Left ventricle myocardium inferior (tissue), 1 donor: ENCODE results near the gene ZNF615. TPM values are rescaled to one million over a fixed set of nuclear protein-coding genes. Genes with fewer than 3 reads are reported as not detected.
"Not testable (repeated sequence)": the region's sequence is repeated elsewhere in the genome, so short reads cannot be mapped to it uniquely, and the experiment has no call there.

Experiments
- DNase-seq: peaks from one replicate; pipeline ENCODE4 v3.0.0-alpha.2; 2020
- H3K27ac ChIP-seq: fragments of 200-600 bp; replicated peaks from 2 replicates; pipeline ENCODE4 v1.8.0; 2021
- H3K27me3 ChIP-seq: fragments of 200-600 bp; 2 replicates; pipeline ENCODE4 v1.8.0; 2021; ENCODE audit warnings: low read depth
- H3K36me3 ChIP-seq: fragments of 200-600 bp; 2 replicates; pipeline ENCODE4 v1.8.0; 2021
- H3K4me1 ChIP-seq: fragments of 200-600 bp; 2 replicates; pipeline ENCODE4 v1.8.0; 2021
- H3K4me3 ChIP-seq: fragments of 200-600 bp; 2 replicates; pipeline ENCODE4 v1.8.0; 2021; ENCODE audit warnings: mild to moderate bottlenecking, moderate library complexity
- H3K9me3 ChIP-seq: fragments of 200-600 bp; replicated peaks from 2 replicates; pipeline ENCODE4 v1.8.0; 2021
- intact Hi-C: fragments of 100-400 bp; cut with micrococcal nuclease; formaldehyde crosslinking; loops from one replicate; pipeline ENCODE4 v1.11.0; 2022
- total RNA-seq: library from RNA; stranded (reverse); fragmentation: NEBNext Ultra II Directional; extraction: Animal tissue kit (Norgen Biotek cat#: 25700); gene quantifications from one replicate; pipeline ENCODE4 v1.2.1, GENCODE V29; 2021
- TF ChIP-seq, protein P1 (sequence below): fragments of 200-600 bp; IDR thresholded peaks from 2 replicates; pipeline ENCODE4 v1.8.0; 2021; ENCODE audit warnings: antibody characterized with exemption, mild to moderate bottlenecking, borderline replicate concordance
- donor health status: DM: no; HTN: yes; CAD: no; lungs with severe emphysema.

ZNF615 gene
- total RNA-seq, 1 donor from 2014 or later: 11.2 TPM

DNA sequence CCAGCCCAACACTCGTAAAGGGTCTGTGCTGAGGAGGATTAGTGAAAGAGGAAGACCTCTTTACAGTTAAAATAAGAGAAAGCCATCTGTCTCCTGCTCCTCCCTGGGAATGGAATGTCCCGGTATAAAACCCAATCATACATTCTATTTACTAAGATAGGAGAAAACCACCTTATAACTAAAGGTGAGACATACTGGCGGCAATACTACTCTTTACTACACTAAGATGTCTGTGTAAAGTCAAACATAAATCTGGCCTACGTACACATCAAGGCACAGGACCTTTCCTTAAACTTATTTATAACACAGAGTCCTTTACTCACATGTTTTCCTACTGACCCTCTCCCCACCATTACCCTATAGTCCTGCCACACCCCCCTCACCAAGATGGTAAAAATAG lies 24.6 kb downstream of the ZNF615 start:
- DNase-seq: no peak
- peaks cover 78% of the 10 kb centered on the region for H3K9me3 ChIP-seq
- no peaks in the 10 kb centered on the region for H3K27me3 ChIP-seq
- intact Hi-C loops: no loop called here
- TF ChIP-seq, protein P1, sequence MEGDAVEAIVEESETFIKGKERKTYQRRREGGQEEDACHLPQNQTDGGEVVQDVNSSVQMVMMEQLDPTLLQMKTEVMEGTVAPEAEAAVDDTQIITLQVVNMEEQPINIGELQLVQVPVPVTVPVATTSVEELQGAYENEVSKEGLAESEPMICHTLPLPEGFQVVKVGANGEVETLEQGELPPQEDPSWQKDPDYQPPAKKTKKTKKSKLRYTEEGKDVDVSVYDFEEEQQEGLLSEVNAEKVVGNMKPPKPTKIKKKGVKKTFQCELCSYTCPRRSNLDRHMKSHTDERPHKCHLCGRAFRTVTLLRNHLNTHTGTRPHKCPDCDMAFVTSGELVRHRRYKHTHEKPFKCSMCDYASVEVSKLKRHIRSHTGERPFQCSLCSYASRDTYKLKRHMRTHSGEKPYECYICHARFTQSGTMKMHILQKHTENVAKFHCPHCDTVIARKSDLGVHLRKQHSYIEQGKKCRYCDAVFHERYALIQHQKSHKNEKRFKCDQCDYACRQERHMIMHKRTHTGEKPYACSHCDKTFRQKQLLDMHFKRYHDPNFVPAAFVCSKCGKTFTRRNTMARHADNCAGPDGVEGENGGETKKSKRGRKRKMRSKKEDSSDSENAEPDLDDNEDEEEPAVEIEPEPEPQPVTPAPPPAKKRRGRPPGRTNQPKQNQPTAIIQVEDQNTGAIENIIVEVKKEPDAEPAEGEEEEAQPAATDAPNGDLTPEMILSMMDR: no peak
- peak overlapping the region; percentile 28 for H3K27ac ChIP-seq
- H3K4me1 ChIP-seq: peaks cover 39% of the 10 kb centered on the region
- H3K36me3 ChIP-seq: peaks cover 43% of the 10 kb centered on the region
- no peak overlapping the region for H3K4me3 ChIP-seq

DNA sequence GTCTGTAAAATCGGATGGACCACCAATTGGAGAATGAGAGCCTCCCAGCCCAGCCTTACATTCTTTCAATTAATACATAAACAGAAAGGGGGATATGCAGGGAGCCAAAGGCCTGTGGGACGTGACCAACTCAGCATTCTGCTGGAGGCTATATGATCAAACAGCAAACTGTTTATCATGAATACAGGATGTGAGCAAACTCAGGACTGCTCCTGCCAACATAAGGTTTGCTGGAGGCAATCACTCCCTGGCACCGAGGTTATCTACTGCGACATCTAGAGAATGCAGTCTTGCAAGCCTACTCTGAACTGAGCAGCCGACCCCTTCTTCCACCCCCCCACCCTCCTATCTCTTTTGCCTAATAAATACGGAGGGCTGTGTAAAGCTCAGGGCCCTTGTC lies 27.1 kb downstream of the ZNF615 start:
- peaks cover 90% of the 10 kb centered on the region for H3K9me3 ChIP-seq
- H3K4me1 ChIP-seq: peaks cover 40% of the 10 kb centered on the region
- H3K27ac ChIP-seq, intact Hi-C loops, H3K4me3 ChIP-seq, DNase-seq, H3K27me3 ChIP-seq: not testable (repeated sequence)
- H3K36me3 ChIP-seq: peaks cover 67% of the 10 kb centered on the region

- Histone ChIP-seq H3K27me3 (no peaks in the 10 kb centered on the region), H3K36me3 (peaks cover 72% of the 10 kb centered on the region), H3K27ac (no peak overlapping the region), H3K4me1 (peaks cover 33% of the 10 kb centered on the region), H3K9me3 (peaks cover 96% of the 10 kb centered on the region), H3K4me3 (no peak overlapping the region)
- no peak for DNase-seq
- intact Hi-C loops: no loop called here
- TF ChIP-seq, protein P1: no peak
Measured at GRCh38 chr19:51980116-51980736, 27.8 kb downstream of the ZNF615 start.

DNA sequence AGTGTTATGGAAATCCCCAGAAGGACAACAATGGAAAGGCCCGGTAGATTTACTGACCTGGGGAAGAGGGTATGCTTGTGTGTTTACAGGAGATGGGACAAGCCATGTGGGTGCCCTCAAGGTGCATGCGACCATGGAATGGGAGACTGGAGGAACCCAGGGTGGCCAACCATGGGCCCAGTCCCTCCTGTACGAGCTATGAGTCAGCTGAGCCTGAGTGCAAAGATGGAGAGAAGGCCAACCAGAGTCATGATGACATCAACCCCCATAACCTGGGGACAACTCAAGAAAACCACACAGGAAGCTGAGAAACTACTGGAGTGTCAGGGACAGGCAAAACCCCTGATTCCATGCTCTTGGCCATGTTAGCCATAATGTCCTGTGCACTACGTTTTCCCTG lies 29.1 kb downstream of the ZNF615 start:
- peaks cover 22% of the 10 kb centered on the region for H3K4me1 ChIP-seq
- DNase-seq: no peak
- H3K27ac ChIP-seq: no peak overlapping the region
- TF ChIP-seq, protein P1: no peak
- H3K36me3 ChIP-seq: peaks cover 86% of the 10 kb centered on the region
- H3K9me3 ChIP-seq: peaks cover 96% of the 10 kb centered on the region
- intact Hi-C loops: no loop called here
- no peak overlapping the region for H3K4me3 ChIP-seq
- H3K27me3 ChIP-seq: no peaks in the 10 kb centered on the region

DNA sequence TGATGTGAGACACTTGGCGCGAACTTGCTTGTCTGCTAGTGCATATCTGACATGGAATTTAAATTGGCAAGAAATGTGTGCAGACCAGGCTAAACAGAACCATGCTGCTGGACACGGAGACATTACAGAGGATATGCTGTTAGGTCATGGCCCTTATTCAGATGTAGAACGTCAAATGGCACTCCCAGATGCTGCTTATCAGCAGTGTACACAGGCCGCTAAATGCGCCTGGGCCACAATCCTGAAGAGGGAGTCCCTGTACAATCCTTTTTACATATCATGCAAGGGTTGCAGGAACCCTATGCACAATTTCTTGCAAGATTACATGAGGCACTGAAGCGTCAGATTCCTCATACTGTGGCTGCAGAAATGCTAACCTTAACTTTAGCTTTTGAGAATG lies 30.7 kb downstream of the ZNF615 start:
- peaks cover 11% of the 10 kb centered on the region for H3K4me1 ChIP-seq
- no peak overlapping the region for H3K4me3 ChIP-seq
- no peaks in the 10 kb centered on the region for H3K27me3 ChIP-seq
- TF ChIP-seq, protein P1: no peak
- no peak for DNase-seq
- intact Hi-C loops: no loop called here
- H3K9me3 ChIP-seq: peaks cover 98% of the 10 kb centered on the region
- peaks cover 96% of the 10 kb centered on the region for H3K36me3 ChIP-seq
- H3K27ac ChIP-seq: peak overlapping the region; percentile 17

- Histone ChIP-seq H3K4me1 (peaks cover 11% of the 10 kb centered on the region), H3K27ac (peak overlapping the region; percentile 17), H3K9me3 (peaks cover 98% of the 10 kb centered on the region), H3K36me3 (peaks cover 98% of the 10 kb centered on the region), H3K4me3 (no peak overlapping the region), H3K27me3 (no peaks in the 10 kb centered on the region)
- intact Hi-C loops: no loop called here
- DNase-seq: no peak
- TF ChIP-seq, protein P1: no peak
Measured at GRCh38 chr19:51976852-51977251, 31.2 kb downstream of the ZNF615 start.

DNA sequence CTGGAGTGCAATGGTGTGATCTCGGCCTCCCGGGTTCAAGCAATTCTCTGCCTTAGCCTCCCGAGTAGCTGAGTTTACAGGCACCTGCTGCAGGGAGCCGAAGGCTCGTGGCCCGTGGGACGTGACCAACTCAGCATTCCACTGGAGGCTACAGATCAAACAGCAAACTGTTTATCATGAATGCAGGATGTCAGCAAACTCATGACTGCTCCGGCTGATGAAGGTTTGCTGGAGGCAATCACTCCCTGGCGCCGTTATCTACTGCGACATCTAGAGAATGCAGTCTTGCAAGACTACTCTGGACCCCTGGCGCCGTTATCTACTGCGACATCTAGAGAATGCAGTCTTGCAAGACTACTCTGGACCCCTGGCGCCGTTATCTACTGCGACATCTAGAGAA lies 32.2 kb downstream of the ZNF615 start:
- H3K27me3 ChIP-seq, intact Hi-C loops, H3K4me3 ChIP-seq, H3K27ac ChIP-seq, DNase-seq: not testable (repeated sequence)
- peaks cover 11% of the 10 kb centered on the region for H3K4me1 ChIP-seq
- H3K36me3 ChIP-seq: peaks cover 98% of the 10 kb centered on the region
- H3K9me3 ChIP-seq: peaks cover 100% of the 10 kb centered on the region
